HepG2 (cell line): ENCODE results near the gene N4BP2L1. TPM values are rescaled to one million over a fixed set of nuclear protein-coding genes. Genes with fewer than 3 reads are reported as not detected.

ENCODE experiments used
- GZF1 ChIP-seq: sonication (generic); formaldehyde crosslinking; IDR thresholded peaks from 2 replicates; pipeline ENCODE4 v1.5.1; 2020; ENCODE audit warnings: mild to moderate bottlenecking, missing genetic modification reagents
- PITX1 ChIP-seq: sonication (generic); formaldehyde crosslinking; IDR thresholded peaks from 2 replicates; pipeline ENCODE4 v1.5.1; 2020; ENCODE audit warnings: mild to moderate bottlenecking, missing genetic modification reagents
- RERE ChIP-seq: IDR thresholded peaks from 2 replicates; pipeline ENCODE4 v1.6.1; 2016; ENCODE audit warnings: low read depth, missing genetic modification reagents, missing compliant biosample characterization
- SYNCRIP ChIP-seq: fragments of 200-400 bp; formaldehyde crosslinking; IDR thresholded peaks from 2 replicates; pipeline ENCODE4 v1.6.1; 2018; ENCODE audit warnings: mild to moderate bottlenecking, low read depth, low read length; ENCODE audit not compliant: insufficient read depth
- ZBTB34 ChIP-seq: sonication (generic); formaldehyde crosslinking; IDR thresholded peaks from 2 replicates; pipeline ENCODE4 v1.8.0; 2022; ENCODE audit warnings: mild to moderate bottlenecking, missing genetic modification reagents
- ZBTB40 ChIP-seq, 2 experiments: fragments of 450-650 bp in 1 of 2; sonication (generic) in 1 of 2; formaldehyde crosslinking in 1 of 2; IDR thresholded peaks; 2 replicates each; pipeline versions ENCODE4 v1.6.1 to v1.8.0; 2016 to 2022; ENCODE audit warnings: antibody characterized with exemption in 1 of 2, mild to moderate bottlenecking in 1 of 2, missing genetic modification reagents in 1 of 2
- ZKSCAN5 ChIP-seq: sonication (generic); formaldehyde crosslinking; IDR thresholded peaks from 2 replicates; pipeline ENCODE4 v1.5.1; 2020; ENCODE audit warnings: mild to moderate bottlenecking, missing genetic modification reagents
- ZNF430 ChIP-seq: sonication (generic); formaldehyde crosslinking; IDR thresholded peaks from 2 replicates; pipeline ENCODE4 v1.9.0; 2021; ENCODE audit warnings: mild to moderate bottlenecking, missing genetic modification reagents
- ZNF704 ChIP-seq: sonication (generic); formaldehyde crosslinking; IDR thresholded peaks from 2 replicates; pipeline ENCODE4 v1.8.1; 2023; ENCODE audit warnings: mild to moderate bottlenecking, inconsistent platforms, moderate library complexity, missing genetic modification reagents, borderline replicate concordance
- ZSCAN31 ChIP-seq: sonication (generic); formaldehyde crosslinking; IDR thresholded peaks from 2 replicates; pipeline ENCODE4 v1.5.0; 2020; ENCODE audit warnings: low read depth, mild to moderate bottlenecking, missing genetic modification reagents
- polyA plus RNA-seq, 8 experiments: library from polyadenylated mRNA; depleted of rRNA in 3 of 8; stranded (reverse) in 7 of 8; unstranded in 1 of 8; fragments of >200 nt; fragmentation: Illumina TruSeq in 4 of 8; extraction: Trizol in 4 of 8; gene quantifications; 2 replicates each; pipeline versions ENCODE4 v1.2.1 to v1.2.3, GENCODE V29; 2011 to 2016; ENCODE audit warnings: low read depth in 4 of 8, missing spikeins in 1 of 8, mixed read lengths in 1 of 8; ENCODE audit not compliant: insufficient read depth in 1 of 8
- total RNA-seq, 5 experiments: library from RNA; depleted of rRNA; stranded (reverse); fragments of >200 nt; fragmentation: Illumina TruSeq; extraction: Trizol; gene quantifications; 2 replicates each; pipeline ENCODE4 v1.2.3, GENCODE V29; 2016; ENCODE audit warnings: low read depth in 1 of 5

Gene N4BP2L1
- total and polyA plus RNA-seq, 2 of the 13 experiments (the other 11 are each of a cell fraction or from before 2014, with no cell fraction given), result 13.2 to 34.5 TPM

- TF ChIP-seq ZBTB40 (IDR thresholded peaks at IDR 0.05), result no peak
- peak; percentile 35; the same call in 1 of the 2 replicates for TF ChIP-seq ZBTB40 (CRISPR knock-in tag; IDR thresholded peaks at IDR 0.05)
- peak; percentile 66; the same call in 1 of the 2 replicates for TF ChIP-seq ZNF430 (CRISPR knock-in tag)
- TF ChIP-seq ZSCAN31, result peak; percentile 78; the same call in 1 of the 2 replicates
- TF ChIP-seq SYNCRIP, result no peak
- peak; percentile 87; the same call in 1 of the 2 replicates for TF ChIP-seq PITX1 (CRISPR knock-in tag)
- no peak for TF ChIP-seq ZNF704
- TF ChIP-seq ZKSCAN5 (CRISPR knock-in tag), result no peak
- TF ChIP-seq GZF1 (CRISPR knock-in tag), result 0 out of 2 replicates have a peak, but pooled peaks have one; percentile 36
- TF ChIP-seq ZBTB34 (CRISPR knock-in tag), result no peak
- TF ChIP-seq RERE, result 0 out of 2 replicates have a peak, but pooled peaks have one; percentile 32
These were observed 27.1 kb upstream of the N4BP2L1 start (continued) for GRCh38 chr13:32454886-32455593.
